ENCODE measurements around the gene TAB3.

TAB3 gene

GRCh38 chrX:30814978-30815377 lies 74.1 kb downstream of the TAB3 start:
- TF ChIP-seq FOXP2 (optimal IDR thresholded peaks at IDR 0.05; ENCODE audit: borderline replicate concordance, extremely low read depth, extremely low read length, insufficient read depth) (no peak), REST (IDR thresholded peaks at IDR 0.05; ENCODE audit: insufficient read depth in 1 of 2, low read depth in 2 of 2, low read length in 2 of 2) (no peak), TAF1 (IDR thresholded peaks at IDR 0.05; ENCODE audit: borderline replicate concordance, insufficient read depth, low read length) (no peak), SIN3A (IDR thresholded peaks at IDR 0.05; ENCODE audit: borderline replicate concordance, insufficient read depth, low read length) (no peak), POLR2AphosphoS5 (IDR thresholded peaks at IDR 0.05; ENCODE audit: low read depth, low read length) (no peak)

GRCh38 chrX:30812326-30812725 lies 76.7 kb downstream of the TAB3 start:
- no peak for TF ChIP-seq FOXP2 (optimal IDR thresholded peaks at IDR 0.05; ENCODE audit: borderline replicate concordance, extremely low read depth, extremely low read length, insufficient read depth)
- TF ChIP-seq POLR2AphosphoS5 (IDR thresholded peaks at IDR 0.05; ENCODE audit: low read depth, low read length) = no peak
- TF ChIP-seq REST (IDR thresholded peaks at IDR 0.05; ENCODE audit: insufficient read depth in 1 of 2, low read depth in 2 of 2, low read length in 2 of 2) = no peak
- TF ChIP-seq SIN3A (IDR thresholded peaks at IDR 0.05; ENCODE audit: borderline replicate concordance, insufficient read depth, low read length) = no peak
- no peak for TF ChIP-seq TAF1 (IDR thresholded peaks at IDR 0.05; ENCODE audit: borderline replicate concordance, insufficient read depth, low read length)

GRCh38 chrX:30806187-30806728 lies 82.8 kb downstream of the TAB3 start:
- TF ChIP-seq SIN3A (IDR thresholded peaks at IDR 0.05; ENCODE audit: borderline replicate concordance, insufficient read depth, low read length) (no peak), POLR2AphosphoS5 (IDR thresholded peaks at IDR 0.05; ENCODE audit: low read depth, low read length) (no peak), REST (IDR thresholded peaks at IDR 0.05; ENCODE audit: insufficient read depth in 1 of 2, low read depth in 2 of 2, low read length in 2 of 2) (no peak), FOXP2 (optimal IDR thresholded peaks at IDR 0.05; ENCODE audit: borderline replicate concordance, extremely low read depth, extremely low read length, insufficient read depth) (no peak), TAF1 (IDR thresholded peaks at IDR 0.05; ENCODE audit: borderline replicate concordance, insufficient read depth, low read length) (no peak)

GRCh38 chrX:30804462-30804861 lies 84.6 kb downstream of the TAB3 start:
- TF ChIP-seq POLR2AphosphoS5 (IDR thresholded peaks at IDR 0.05; ENCODE audit: low read depth, low read length) (no peak), TAF1 (IDR thresholded peaks at IDR 0.05; ENCODE audit: borderline replicate concordance, insufficient read depth, low read length) (no peak), SIN3A (IDR thresholded peaks at IDR 0.05; ENCODE audit: borderline replicate concordance, insufficient read depth, low read length) (no peak), REST (IDR thresholded peaks at IDR 0.05; ENCODE audit: insufficient read depth in 1 of 2, low read depth in 2 of 2, low read length in 2 of 2) (no peak), FOXP2 (optimal IDR thresholded peaks at IDR 0.05; ENCODE audit: borderline replicate concordance, extremely low read depth, extremely low read length, insufficient read depth) (no peak)

- no peak for TF ChIP-seq FOXP2 (optimal IDR thresholded peaks at IDR 0.05; ENCODE audit: borderline replicate concordance, extremely low read depth, extremely low read length, insufficient read depth)
- no peak for TF ChIP-seq POLR2AphosphoS5 (IDR thresholded peaks at IDR 0.05; ENCODE audit: low read depth, low read length)
- TF ChIP-seq REST (IDR thresholded peaks at IDR 0.05; ENCODE audit: insufficient read depth in 1 of 2, low read depth in 2 of 2, low read length in 2 of 2) = no peak
- no peak for TF ChIP-seq TAF1 (IDR thresholded peaks at IDR 0.05; ENCODE audit: borderline replicate concordance, insufficient read depth, low read length)
- TF ChIP-seq SIN3A (IDR thresholded peaks at IDR 0.05; ENCODE audit: borderline replicate concordance, insufficient read depth, low read length) = no peak
Observed at GRCh38 chrX:30800901-30801300, 88.2 kb downstream of the TAB3 start.
